ENCODE results near the gene GP1BB. TPM values are rescaled to one million over a fixed set of nuclear protein-coding genes. Genes with fewer than 3 reads are reported as not detected.
"Not testable (repeated sequence)": the region's sequence is repeated elsewhere in the genome, so short reads cannot be mapped to it uniquely, and the experiment has no call there.

GP1BB gene
- 4.6 and 4.8 TPM in 2 replicates for total RNA-seq
- long read RNA-seq = 0 reads

DNA sequence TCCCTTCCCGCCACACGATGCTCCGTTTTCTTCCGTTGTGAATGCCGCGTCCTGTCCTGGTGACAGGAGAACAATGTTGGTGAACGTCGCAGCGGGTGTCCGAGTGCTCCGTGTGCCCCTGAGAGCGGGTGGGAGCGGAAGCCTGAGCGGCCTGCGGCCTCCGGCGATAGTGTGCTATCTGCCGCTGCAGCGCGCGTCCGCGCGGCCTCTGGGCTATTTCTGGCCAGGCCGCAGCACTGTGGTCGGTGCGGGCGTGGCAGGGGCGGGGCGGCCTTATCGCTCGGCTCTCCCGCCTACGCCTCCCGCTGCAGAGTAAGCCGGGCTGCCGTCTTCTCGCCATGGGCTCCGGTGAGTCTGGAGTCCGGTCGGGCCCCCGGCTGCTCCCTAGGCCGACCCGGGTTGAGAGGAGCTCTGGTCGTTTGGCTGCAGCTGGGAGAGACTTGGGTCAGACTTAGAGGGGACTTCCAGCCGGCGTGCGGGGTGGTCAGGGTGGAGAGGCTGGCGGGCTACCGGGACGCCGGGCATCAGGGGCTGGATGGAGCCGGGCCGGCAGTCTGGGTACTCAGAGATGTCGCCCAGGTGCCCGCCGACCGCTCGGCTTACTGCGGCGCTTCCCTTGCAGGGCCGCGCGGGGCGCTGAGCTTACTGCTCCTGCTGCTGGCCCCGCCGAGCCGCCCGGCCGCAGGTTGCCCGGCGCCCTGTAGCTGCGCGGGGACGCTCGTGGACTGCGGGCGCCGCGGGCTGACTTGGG, at the start of gene GP1BB:
Gene GP1BB, plus strand, starts transcription at position 308 of the 751 bp plus-strand sequence. Its CDS starts 31 bp downstream, at position 339.
- H3K36me3 Mint-ChIP-seq (ENCODE audit: low read depth) = peaks cover 13% of the 10 kb centered on the region
- DNase-seq (ENCODE audit: low read depth, low spot score) = no peak
- H3K27me3 Mint-ChIP-seq (ENCODE audit: low read depth) = peaks cover 86% of the 10 kb centered on the region
- peaks cover 5% of the 10 kb centered on the region for H3K4me1 Mint-ChIP-seq
- H3K4me3 Mint-ChIP-seq = peak within 1 kb of the TSS; percentile 62
- TF ChIP-seq, protein P1, sequence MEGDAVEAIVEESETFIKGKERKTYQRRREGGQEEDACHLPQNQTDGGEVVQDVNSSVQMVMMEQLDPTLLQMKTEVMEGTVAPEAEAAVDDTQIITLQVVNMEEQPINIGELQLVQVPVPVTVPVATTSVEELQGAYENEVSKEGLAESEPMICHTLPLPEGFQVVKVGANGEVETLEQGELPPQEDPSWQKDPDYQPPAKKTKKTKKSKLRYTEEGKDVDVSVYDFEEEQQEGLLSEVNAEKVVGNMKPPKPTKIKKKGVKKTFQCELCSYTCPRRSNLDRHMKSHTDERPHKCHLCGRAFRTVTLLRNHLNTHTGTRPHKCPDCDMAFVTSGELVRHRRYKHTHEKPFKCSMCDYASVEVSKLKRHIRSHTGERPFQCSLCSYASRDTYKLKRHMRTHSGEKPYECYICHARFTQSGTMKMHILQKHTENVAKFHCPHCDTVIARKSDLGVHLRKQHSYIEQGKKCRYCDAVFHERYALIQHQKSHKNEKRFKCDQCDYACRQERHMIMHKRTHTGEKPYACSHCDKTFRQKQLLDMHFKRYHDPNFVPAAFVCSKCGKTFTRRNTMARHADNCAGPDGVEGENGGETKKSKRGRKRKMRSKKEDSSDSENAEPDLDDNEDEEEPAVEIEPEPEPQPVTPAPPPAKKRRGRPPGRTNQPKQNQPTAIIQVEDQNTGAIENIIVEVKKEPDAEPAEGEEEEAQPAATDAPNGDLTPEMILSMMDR (conservative IDR thresholded peaks at IDR 0.05) = no peak
- no peaks in the 10 kb centered on the region for H3K9me3 Mint-ChIP-seq
- H3K27ac Mint-ChIP-seq (ENCODE audit: unreplicated experiment) = no peak within 1 kb of the TSS

DNA sequence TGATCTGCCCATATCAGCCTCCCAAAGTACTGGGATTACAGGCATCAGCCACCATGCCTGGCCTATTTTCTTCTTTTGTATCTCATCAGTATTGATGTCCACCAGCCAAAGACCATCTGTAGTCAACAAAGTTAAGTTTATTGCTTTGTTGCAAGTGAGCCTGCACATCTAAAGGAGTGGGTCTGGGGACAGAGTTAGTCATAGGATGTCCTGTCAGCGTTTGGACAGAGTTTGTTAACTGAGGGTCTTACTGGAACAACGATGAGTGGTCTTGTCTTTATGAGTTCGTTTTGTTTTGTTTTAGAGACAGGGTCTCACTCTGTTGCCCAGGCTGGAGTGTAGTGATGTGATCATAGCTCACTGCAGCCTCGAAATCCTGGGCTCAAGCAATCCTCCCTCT, 49.7 kb upstream of the GP1BB start:
- H3K4me1 Mint-ChIP-seq = no peaks in the 10 kb centered on the region
- no peak overlapping the region for H3K27ac Mint-ChIP-seq (ENCODE audit: unreplicated experiment)
- no peak for DNase-seq (ENCODE audit: low read depth, low spot score)
- TF ChIP-seq, protein P1 (conservative IDR thresholded peaks at IDR 0.05) = no peak
- no peak overlapping the region for H3K4me3 Mint-ChIP-seq
- peaks cover 3% of the 10 kb centered on the region for H3K36me3 Mint-ChIP-seq (ENCODE audit: low read depth)
- H3K9me3 Mint-ChIP-seq = peaks cover 3% of the 10 kb centered on the region
- H3K27me3 Mint-ChIP-seq (ENCODE audit: low read depth) = peaks cover 10% of the 10 kb centered on the region

DNA sequence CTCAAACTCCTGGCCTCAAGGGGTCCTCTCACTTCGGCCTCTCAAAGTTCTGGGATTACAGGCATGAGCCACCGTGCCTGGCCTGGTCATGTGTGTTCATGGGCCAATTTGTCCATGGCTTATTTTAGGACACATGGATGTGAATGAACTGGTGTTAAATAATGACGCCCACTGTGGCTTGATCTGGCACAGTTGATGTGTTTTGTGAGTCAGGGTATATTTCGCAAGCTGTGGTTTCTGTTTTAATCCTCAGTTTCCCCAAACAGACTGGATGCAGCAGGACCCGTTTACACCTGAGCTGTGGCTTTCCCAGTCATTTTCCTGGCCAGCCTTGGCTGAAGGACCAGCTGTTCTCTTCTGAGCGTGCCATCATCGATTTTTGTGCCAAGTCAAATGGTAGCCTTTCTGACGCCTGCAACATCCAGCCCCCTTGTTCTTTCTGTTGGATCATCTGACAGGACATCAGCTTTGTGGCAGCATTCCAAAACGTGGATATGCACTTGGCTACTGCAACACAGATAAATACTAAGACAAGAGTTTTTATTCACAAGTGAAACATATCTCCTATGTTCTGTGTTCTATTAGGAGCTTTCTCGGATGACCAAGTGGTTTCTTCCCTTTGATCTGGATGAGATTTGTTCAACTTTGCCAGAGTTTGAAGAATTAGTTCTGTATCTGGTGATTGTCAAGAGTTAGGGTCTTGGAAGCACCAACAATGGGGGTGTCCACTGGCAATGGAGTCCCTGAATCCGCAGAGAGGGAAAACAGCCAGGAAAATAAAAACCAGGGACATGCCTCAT, 49.0 kb upstream of the GP1BB start:
- Mint-ChIP-seq H3K36me3 (ENCODE audit: low read depth) (peaks cover 3% of the 10 kb centered on the region), H3K4me1 (no peaks in the 10 kb centered on the region), H3K9me3 (peaks cover 3% of the 10 kb centered on the region), H3K27me3 (ENCODE audit: low read depth) (peaks cover 10% of the 10 kb centered on the region), H3K27ac (ENCODE audit: unreplicated experiment) (no peak overlapping the region), H3K4me3 (no peak overlapping the region)
- TF ChIP-seq, protein P1 (conservative IDR thresholded peaks at IDR 0.05) = no peak
- no peak for DNase-seq (ENCODE audit: low read depth, low spot score)

DNA sequence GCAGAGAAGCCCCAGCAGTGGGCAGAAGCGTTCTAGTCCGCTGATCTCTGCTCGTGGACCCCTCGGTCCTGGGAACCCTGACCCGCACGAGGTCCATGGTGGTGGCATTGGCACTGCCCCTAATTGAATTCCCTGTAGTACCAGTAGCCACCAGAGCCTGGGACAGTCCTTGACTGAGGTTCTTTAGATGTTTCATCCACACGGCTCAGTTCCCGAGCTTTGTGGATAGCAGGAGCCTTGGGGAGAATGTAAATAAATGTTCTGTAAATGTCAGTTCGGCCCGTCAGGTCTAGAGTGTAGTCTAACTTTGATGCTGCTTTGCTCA, 48.4 kb upstream of the GP1BB start:
- DNase-seq (ENCODE audit: low read depth, low spot score) = no peak
- Mint-ChIP-seq H3K27ac (ENCODE audit: unreplicated experiment) (no peak overlapping the region), H3K36me3 (ENCODE audit: low read depth) (peaks cover 3% of the 10 kb centered on the region), H3K9me3 (peaks cover 3% of the 10 kb centered on the region), H3K4me1 (no peaks in the 10 kb centered on the region), H3K27me3 (ENCODE audit: low read depth) (peaks cover 10% of the 10 kb centered on the region), H3K4me3 (no peak overlapping the region)
- TF ChIP-seq, protein P1 (conservative IDR thresholded peaks at IDR 0.05) = no peak

DNA sequence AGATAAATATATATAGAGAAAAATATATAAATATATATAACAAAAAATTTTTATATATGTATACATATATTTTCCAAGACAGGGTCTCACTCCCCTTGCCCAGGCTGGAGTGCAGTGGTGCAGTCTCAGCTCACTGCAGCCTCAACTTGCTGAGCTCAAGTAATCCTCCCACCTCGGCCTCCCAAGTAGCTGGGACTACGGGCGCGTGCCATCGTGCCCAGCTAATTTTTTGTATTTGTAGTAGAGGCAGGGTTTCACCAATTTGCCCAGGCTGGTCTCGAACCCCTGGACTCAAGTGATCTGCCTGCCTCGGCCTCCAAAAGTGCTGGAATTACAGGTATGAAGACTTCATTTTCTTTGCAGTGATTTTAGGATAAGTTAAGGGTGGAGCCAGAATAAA, 47.9 kb upstream of the GP1BB start:
- H3K9me3 Mint-ChIP-seq = peaks cover 3% of the 10 kb centered on the region
- TF ChIP-seq, protein P1 (conservative IDR thresholded peaks at IDR 0.05) = no peak
- H3K4me3 Mint-ChIP-seq = no peak overlapping the region
- H3K36me3 Mint-ChIP-seq (ENCODE audit: low read depth) = peaks cover 3% of the 10 kb centered on the region
- H3K4me1 Mint-ChIP-seq = no peaks in the 10 kb centered on the region
- DNase-seq (ENCODE audit: low read depth, low spot score) = no peak
- peaks cover 10% of the 10 kb centered on the region for H3K27me3 Mint-ChIP-seq (ENCODE audit: low read depth)
- H3K27ac Mint-ChIP-seq (ENCODE audit: unreplicated experiment) = no peak overlapping the region

DNA sequence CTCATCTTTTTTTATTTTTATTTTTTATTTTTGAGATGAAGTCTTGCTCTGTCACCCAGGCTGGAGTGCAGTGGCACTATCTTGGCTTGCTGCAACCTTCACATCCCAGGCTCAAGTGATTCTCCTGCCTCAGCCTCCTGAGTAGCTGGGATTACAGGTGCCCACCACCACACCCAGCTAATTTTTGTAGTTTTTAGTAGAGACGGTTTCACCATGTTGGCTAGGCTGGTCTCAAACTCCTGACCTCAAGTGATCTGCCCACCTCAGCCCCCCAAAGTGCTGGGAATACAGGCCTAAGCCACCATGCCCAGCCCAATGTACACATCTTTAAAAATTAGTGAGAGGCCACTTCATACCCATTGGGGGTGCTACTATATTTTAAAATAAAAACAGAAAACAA, 46.9 kb upstream of the GP1BB start:
- not testable (repeated sequence) for H3K4me3 Mint-ChIP-seq; H3K27ac Mint-ChIP-seq (ENCODE audit: unreplicated experiment); H3K9me3 Mint-ChIP-seq; H3K36me3 Mint-ChIP-seq (ENCODE audit: low read depth); DNase-seq (ENCODE audit: low read depth, low spot score); H3K4me1 Mint-ChIP-seq
- peaks cover 15% of the 10 kb centered on the region for H3K27me3 Mint-ChIP-seq (ENCODE audit: low read depth)
